Upper lobe of left lung (tissue), 4 donors: ENCODE results near the gene TMEM271.

Experiments used
- CTCF ChIP-seq, 6 experiments: fragments of 450-650 bp in 4 of 6; fragments of 200-600 bp in 2 of 6; sonication (generic) in 2 of 6; IDR thresholded peaks; one replicate each; pipeline ENCODE4 v1.5.1; 2016 to 2019; ENCODE audit warnings: antibody characterized with exemption in 6 of 6
- POLR2AphosphoS5 ChIP-seq, 2 donors: sonication (generic); formaldehyde crosslinking; IDR thresholded peaks; one replicate each; pipeline ENCODE4 v1.5.1; 2017; ENCODE audit warnings: antibody characterized with exemption in 2 of 2

GRCh38 chr4:528296-528695, 47.8 kb downstream of the TMEM271 start:
- TF ChIP-seq CTCF (IDR thresholded peaks at IDR 0.05) (no peak), POLR2AphosphoS5 (IDR thresholded peaks at IDR 0.05) (no peak)
